Esophagus squamous epithelium (tissue), 4 donors: ENCODE measurements around the gene RPS6KA3.

ENCODE experiments used
- CTCF ChIP-seq, 6 experiments: fragments of 450-650 bp in 4 of 6; fragments of 200-600 bp in 2 of 6; sonication (generic) in 2 of 6; IDR thresholded peaks; one replicate each; pipeline ENCODE4 v1.5.1; 2016 to 2019; ENCODE audit warnings: antibody characterized with exemption in 6 of 6, mild to moderate bottlenecking in 4 of 6, moderate library complexity in 4 of 6
- POLR2A ChIP-seq, 4 donors: fragments of 450-650 bp; IDR thresholded peaks; one replicate each; pipeline ENCODE4 v1.6.1; 2017; ENCODE audit warnings: antibody characterized with exemption in 4 of 4, mild to moderate bottlenecking in 4 of 4, moderate library complexity in 3 of 4

GRCh38 chrX:20101934-20102581 lies 164.7 kb downstream of the RPS6KA3 start:
- TF ChIP-seq POLR2A (IDR thresholded peaks at IDR 0.05) (no peak), CTCF (IDR thresholded peaks at IDR 0.05) (no peak)
